ENCODE measurements around the gene C10orf90. TPM values are rescaled to one million over a fixed set of nuclear protein-coding genes. Genes with fewer than 3 reads are reported as not detected.

Gene C10orf90
- total RNA-seq, 3 donors from 2014 or later (not counting 1 experiment from before 2014, with no cell fraction given) = not detected

- ATAC-seq (no peak), DNase-seq (no peak)
- Mint-ChIP-seq H3K9me3 (no peaks in the 10 kb centered on the region), H3K27ac (no peak overlapping the region), H3K4me1 (no peaks in the 10 kb centered on the region), H3K27me3 (ENCODE audit: low read depth in 2 of 2) (peaks cover 0 to 3% of the 10 kb centered on the region in 2 donors), H3K36me3 (no peaks in the 10 kb centered on the region), H3K4me3 (no peak overlapping the region)
- Histone ChIP-seq H3K4me1 (ENCODE audit: control insufficient read depth, insufficient read depth, low read length) (no peaks in the 10 kb centered on the region), H3K4me3 (ENCODE audit: low read length) (no peak overlapping the region), H3K27me3 (ENCODE audit: control insufficient read depth, insufficient read depth, low read length) (no peaks in the 10 kb centered on the region), H3K36me3 (ENCODE audit: control insufficient read depth, insufficient read depth, low read length) (no peaks in the 10 kb centered on the region), H3K9me3 (ENCODE audit: control insufficient read depth, insufficient read depth, low read length) (no peaks in the 10 kb centered on the region), H3K27ac (ENCODE audit: low read length) (no peak overlapping the region)
- 57% methylated on average over 3 of the region's 3 CpGs for WGBS (ENCODE audit: insufficient coverage)
- intact Hi-C loops (cut with micrococcal nuclease) = no loop called here
- TF ChIP-seq CTCF (IDR thresholded peaks at IDR 0.05) = no peak
These were observed 996 bp upstream of the C10orf90 start for GRCh38 chr10:126671402-126671975.

- no peak for ATAC-seq
- Histone ChIP-seq H3K27me3 (ENCODE audit: control insufficient read depth, insufficient read depth, low read length) (no peaks in the 10 kb centered on the region), H3K27ac (ENCODE audit: low read length) (no peak overlapping the region), H3K4me1 (ENCODE audit: control insufficient read depth, insufficient read depth, low read length) (peaks cover 2% of the 10 kb centered on the region), H3K9me3 (ENCODE audit: control insufficient read depth, insufficient read depth, low read length) (no peaks in the 10 kb centered on the region), H3K36me3 (ENCODE audit: control insufficient read depth, insufficient read depth, low read length) (no peaks in the 10 kb centered on the region), H3K4me3 (ENCODE audit: low read length) (no peak overlapping the region)
- Mint-ChIP-seq H3K27me3 (ENCODE audit: low read depth in 2 of 2) (peaks cover 0 to 3% of the 10 kb centered on the region in 2 donors), H3K4me1 (no peaks in the 10 kb centered on the region), H3K27ac (no peak overlapping the region), H3K36me3 (no peaks in the 10 kb centered on the region), H3K4me3 (no peak overlapping the region), H3K9me3 (no peaks in the 10 kb centered on the region)
- intact Hi-C loops (cut with micrococcal nuclease) = no loop called here
- DNase-seq = no peak
- no peak for TF ChIP-seq CTCF (IDR thresholded peaks at IDR 0.05)
- 61% methylated on average over 7 of the region's 7 CpGs for WGBS (ENCODE audit: insufficient coverage)
These were observed 385 bp upstream of the C10orf90 start for GRCh38 chr10:126670895-126671261.

GRCh38 chr10:126669168-126669567 lies 1.3 kb downstream of the C10orf90 start:
- 94% methylated on average over 2 of the region's 3 CpGs for WGBS (ENCODE audit: insufficient coverage)

More at GRCh38 chr10:126669168-126669567, 1.3 kb downstream of the C10orf90 start:
- Mint-ChIP-seq H3K27me3 (ENCODE audit: low read depth in 2 of 2) (peaks cover 5 to 6% of the 10 kb centered on the region in 2 donors), H3K4me1 (peaks cover 6 to 11% of the 10 kb centered on the region in 2 donors), H3K27ac (no peak overlapping the region), H3K36me3 (no peaks in the 10 kb centered on the region), H3K4me3 (no peak overlapping the region), H3K9me3 (no peaks in the 10 kb centered on the region)
- intact Hi-C loops (cut with micrococcal nuclease) = no loop called here
- no peaks in the 10 kb centered on the region for H3K9me3 ChIP-seq (ENCODE audit: control insufficient read depth, insufficient read depth, low read length)
- H3K4me3 ChIP-seq (ENCODE audit: low read length) = no peak overlapping the region
- no peak overlapping the region for H3K27ac ChIP-seq (ENCODE audit: low read length)
- H3K27me3 ChIP-seq (ENCODE audit: control insufficient read depth, insufficient read depth, low read length) = no peaks in the 10 kb centered on the region
- peaks cover 16% of the 10 kb centered on the region for H3K4me1 ChIP-seq (ENCODE audit: control insufficient read depth, insufficient read depth, low read length)
- ATAC-seq (no peak), DNase-seq (no peak)
- no peak for TF ChIP-seq CTCF (IDR thresholded peaks at IDR 0.05)
- no peaks in the 10 kb centered on the region for H3K36me3 ChIP-seq (ENCODE audit: control insufficient read depth, insufficient read depth, low read length)

All from natural killer cell (primary cell).